HEK293 (cell line): Measurements from ENCODE around the gene ZNF408.

Source experiments
- CTCF ChIP-seq: fragments of 450-650 bp; formaldehyde crosslinking; IDR thresholded peaks from 2 replicates; pipeline ENCODE4 v1.5.1; 2016; ENCODE audit warnings: missing biosample characterization, missing genetic modification characterization
- FEZF1 ChIP-seq: fragments of 450-650 bp; formaldehyde crosslinking; IDR thresholded peaks from 2 replicates; pipeline ENCODE4 v1.5.1; 2016; ENCODE audit warnings: missing biosample characterization, missing genetic modification characterization
- MEIS1 ChIP-seq: sonication (generic); formaldehyde crosslinking; IDR thresholded peaks from 2 replicates; pipeline ENCODE4 v1.8.1; 2022; ENCODE audit warnings: missing genetic modification reagents, mild to moderate bottlenecking, borderline replicate concordance
- YY1 ChIP-seq: fragments of 450-650 bp; formaldehyde crosslinking; IDR thresholded peaks from 2 replicates; pipeline ENCODE4 v1.5.1; 2018; ENCODE audit warnings: missing biosample characterization, missing genetic modification characterization
- ZBTB20 ChIP-seq: fragments of 450-650 bp; formaldehyde crosslinking; IDR thresholded peaks from 2 replicates; pipeline ENCODE4 v1.5.1; 2016; ENCODE audit warnings: missing biosample characterization, missing genetic modification characterization
- ZNF146 ChIP-seq: fragments of 450-650 bp; formaldehyde crosslinking; IDR thresholded peaks from 2 replicates; pipeline ENCODE4 v1.5.1; 2016; ENCODE audit warnings: missing biosample characterization, missing genetic modification characterization
- ZNF24 ChIP-seq: fragments of 450-650 bp; formaldehyde crosslinking; IDR thresholded peaks from 2 replicates; pipeline ENCODE4 v1.5.1; 2016; ENCODE audit warnings: missing biosample characterization, missing genetic modification characterization
- ZNF623 ChIP-seq: fragments of 450-650 bp; formaldehyde crosslinking; IDR thresholded peaks from 2 replicates; pipeline ENCODE4 v1.5.1; 2016; ENCODE audit warnings: missing biosample characterization, missing genetic modification characterization
- ZNF707 ChIP-seq: fragments of 450-650 bp; formaldehyde crosslinking; IDR thresholded peaks from 2 replicates; pipeline ENCODE4 v1.5.1; 2016; ENCODE audit warnings: missing biosample characterization, missing genetic modification characterization
- ZNF747 ChIP-seq: fragments of 450-650 bp; formaldehyde crosslinking; IDR thresholded peaks from 2 replicates; pipeline ENCODE4 v1.5.1; 2016; ENCODE audit warnings: missing biosample characterization, missing genetic modification characterization
- ZNF776 ChIP-seq: fragments of 450-650 bp; formaldehyde crosslinking; IDR thresholded peaks from 2 replicates; pipeline ENCODE4 v1.5.0; 2017; ENCODE audit warnings: missing biosample characterization, missing genetic modification characterization, borderline replicate concordance
- TF ChIP-seq, protein P1 (sequence below): sonication (generic); formaldehyde crosslinking; IDR thresholded peaks from 2 replicates; pipeline ENCODE4 v1.8.1; 2022; ENCODE audit warnings: mild to moderate bottlenecking, moderate library complexity, missing genetic modification reagents
- TF ChIP-seq, protein P2 (sequence below): fragments of 450-650 bp; formaldehyde crosslinking; IDR thresholded peaks from 2 replicates; pipeline ENCODE4 v1.5.1; 2016; ENCODE audit warnings: missing biosample characterization, missing genetic modification characterization, low read depth
- TF ChIP-seq, protein P3 (sequence below): fragments of 450-650 bp; formaldehyde crosslinking; IDR thresholded peaks from 2 replicates; pipeline ENCODE4 v1.5.1; 2016; ENCODE audit warnings: missing biosample characterization, missing genetic modification characterization

GRCh38 chr11:46723359-46723680 lies 22.5 kb downstream of the ZNF408 start:
- TF ChIP-seq YY1 (tag by site-specific recombination) (no peak), CTCF (tag by site-specific recombination) (no peak), ZNF24 (tag by site-specific recombination) (no peak), ZNF747 (no peak), ZNF707 (tag by site-specific recombination) (no peak), ZNF776 (no peak), ZNF623 (tag by site-specific recombination) (no peak), ZNF146 (no peak), MEIS1 (no peak), FEZF1 (tag by site-specific recombination) (no peak), ZBTB20 (tag by site-specific recombination) (no peak)
- TF ChIP-seq, protein P1, sequence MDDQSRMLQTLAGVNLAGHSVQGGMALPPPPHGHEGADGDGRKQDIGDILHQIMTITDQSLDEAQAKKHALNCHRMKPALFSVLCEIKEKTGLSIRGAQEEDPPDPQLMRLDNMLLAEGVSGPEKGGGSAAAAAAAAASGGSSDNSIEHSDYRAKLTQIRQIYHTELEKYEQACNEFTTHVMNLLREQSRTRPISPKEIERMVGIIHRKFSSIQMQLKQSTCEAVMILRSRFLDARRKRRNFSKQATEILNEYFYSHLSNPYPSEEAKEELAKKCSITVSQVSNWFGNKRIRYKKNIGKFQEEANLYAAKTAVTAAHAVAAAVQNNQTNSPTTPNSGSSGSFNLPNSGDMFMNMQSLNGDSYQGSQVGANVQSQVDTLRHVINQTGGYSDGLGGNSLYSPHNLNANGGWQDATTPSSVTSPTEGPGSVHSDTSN (CRISPR knock-in tag), result no peak
- TF ChIP-seq, protein P2, sequence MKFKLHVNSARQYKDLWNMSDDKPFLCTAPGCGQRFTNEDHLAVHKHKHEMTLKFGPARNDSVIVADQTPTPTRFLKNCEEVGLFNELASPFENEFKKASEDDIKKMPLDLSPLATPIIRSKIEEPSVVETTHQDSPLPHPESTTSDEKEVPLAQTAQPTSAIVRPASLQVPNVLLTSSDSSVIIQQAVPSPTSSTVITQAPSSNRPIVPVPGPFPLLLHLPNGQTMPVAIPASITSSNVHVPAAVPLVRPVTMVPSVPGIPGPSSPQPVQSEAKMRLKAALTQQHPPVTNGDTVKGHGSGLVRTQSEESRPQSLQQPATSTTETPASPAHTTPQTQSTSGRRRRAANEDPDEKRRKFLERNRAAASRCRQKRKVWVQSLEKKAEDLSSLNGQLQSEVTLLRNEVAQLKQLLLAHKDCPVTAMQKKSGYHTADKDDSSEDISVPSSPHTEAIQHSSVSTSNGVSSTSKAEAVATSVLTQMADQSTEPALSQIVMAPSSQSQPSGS (tag by site-specific recombination), result no peak
- TF ChIP-seq, protein P3, sequence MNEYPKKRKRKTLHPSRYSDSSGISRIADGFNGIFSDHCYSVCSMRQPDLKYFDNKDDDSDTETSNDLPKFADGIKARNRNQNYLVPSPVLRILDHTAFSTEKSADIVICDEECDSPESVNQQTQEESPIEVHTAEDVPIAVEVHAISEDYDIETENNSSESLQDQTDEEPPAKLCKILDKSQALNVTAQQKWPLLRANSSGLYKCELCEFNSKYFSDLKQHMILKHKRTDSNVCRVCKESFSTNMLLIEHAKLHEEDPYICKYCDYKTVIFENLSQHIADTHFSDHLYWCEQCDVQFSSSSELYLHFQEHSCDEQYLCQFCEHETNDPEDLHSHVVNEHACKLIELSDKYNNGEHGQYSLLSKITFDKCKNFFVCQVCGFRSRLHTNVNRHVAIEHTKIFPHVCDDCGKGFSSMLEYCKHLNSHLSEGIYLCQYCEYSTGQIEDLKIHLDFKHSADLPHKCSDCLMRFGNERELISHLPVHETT (tag by site-specific recombination), result no peak
